HG03575 (cell line): ENCODE results near the gene ANXA8.
"Not testable (repeated sequence)": the region's sequence is repeated elsewhere in the genome, so short reads cannot be mapped to it uniquely, and the experiment has no call there.

Experiments
- ATAC-seq: cut with Tn5 transposase; IDR thresholded peaks from one replicate; pipeline ENCODE4 v1.9.1; 2021; ENCODE audit not compliant: unreplicated experiment, insufficient number of reproducible peaks, low FRiP score; ENCODE audit errors: extremely low read depth

Gene ANXA8

GRCh38 chr10:47467458-47467857 lies 16.5 kb downstream of the ANXA8 start:
- not testable (repeated sequence) for ATAC-seq

GRCh38 chr10:47465216-47465917 lies 18.5 kb downstream of the ANXA8 start:
- ATAC-seq, result not testable (repeated sequence)

DNA sequence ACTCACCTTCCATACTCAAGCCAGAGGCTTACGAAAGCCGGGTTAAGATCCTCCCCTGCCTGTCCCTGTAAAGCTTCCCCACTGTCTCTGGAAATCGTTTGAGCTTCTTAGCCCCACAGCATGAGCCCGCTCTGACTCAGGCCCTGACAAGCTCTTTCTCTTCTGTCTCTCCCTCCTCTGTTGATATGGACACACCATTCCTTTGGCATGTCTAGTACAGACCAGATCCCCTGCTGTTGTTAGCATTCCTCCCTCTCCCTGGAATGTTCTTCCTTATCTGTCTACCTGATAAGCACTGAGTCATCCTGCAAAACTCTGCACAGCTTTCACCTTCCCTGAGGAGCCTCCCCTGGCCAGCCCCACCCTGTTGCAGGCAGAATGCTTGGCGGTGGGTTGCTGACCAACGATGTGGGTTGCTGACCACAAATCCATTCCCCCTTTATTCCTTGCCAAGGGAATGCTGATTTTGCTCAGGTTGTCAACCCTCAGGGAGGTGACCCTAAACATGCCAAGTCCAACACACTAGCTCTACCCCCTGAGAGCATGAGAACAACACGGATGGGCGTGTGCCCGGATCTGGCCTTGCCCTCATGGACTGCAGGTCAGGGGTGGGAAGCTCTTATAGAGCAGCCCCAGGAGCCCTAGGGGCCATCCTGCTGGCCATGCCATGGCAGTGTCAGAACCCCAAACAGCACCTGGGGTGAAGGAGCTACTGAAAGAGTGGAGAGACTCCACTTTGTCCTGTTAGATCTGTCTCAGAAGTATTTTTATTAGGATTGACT lies 21.1 kb downstream of the ANXA8 start:
- ATAC-seq, result not testable (repeated sequence)

GRCh38 chr10:47461261-47461687 lies 22.6 kb downstream of the ANXA8 start:
- not testable (repeated sequence) for ATAC-seq

GRCh38 chr10:47458466-47459154 lies 25.3 kb downstream of the ANXA8 start:
- no peak for ATAC-seq

- no peak for ATAC-seq
These were observed 26.1 kb downstream of the ANXA8 start for GRCh38 chr10:47457826-47458225.

DNA sequence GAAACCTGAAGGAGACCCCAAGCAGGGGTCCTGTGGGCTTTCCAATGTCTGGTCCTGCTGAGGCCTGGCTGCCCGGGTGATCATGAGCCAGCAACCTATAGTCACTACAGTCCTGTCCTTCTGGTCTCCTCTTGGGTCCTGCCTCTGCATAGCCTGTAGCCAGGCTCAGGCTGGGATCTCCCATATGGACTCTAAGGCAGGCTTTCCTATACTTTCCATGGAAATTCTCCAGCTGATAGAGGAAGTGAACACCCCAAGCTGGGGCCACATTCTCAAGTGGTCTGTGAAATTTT lies 26.4 kb downstream of the ANXA8 start:
- ATAC-seq, result no peak

GRCh38 chr10:47456794-47457527 lies 27.0 kb downstream of the ANXA8 start:
- ATAC-seq, result no peak

- ATAC-seq, result no peak
These were observed 27.7 kb downstream of the ANXA8 start for GRCh38 chr10:47456079-47456785.

DNA sequence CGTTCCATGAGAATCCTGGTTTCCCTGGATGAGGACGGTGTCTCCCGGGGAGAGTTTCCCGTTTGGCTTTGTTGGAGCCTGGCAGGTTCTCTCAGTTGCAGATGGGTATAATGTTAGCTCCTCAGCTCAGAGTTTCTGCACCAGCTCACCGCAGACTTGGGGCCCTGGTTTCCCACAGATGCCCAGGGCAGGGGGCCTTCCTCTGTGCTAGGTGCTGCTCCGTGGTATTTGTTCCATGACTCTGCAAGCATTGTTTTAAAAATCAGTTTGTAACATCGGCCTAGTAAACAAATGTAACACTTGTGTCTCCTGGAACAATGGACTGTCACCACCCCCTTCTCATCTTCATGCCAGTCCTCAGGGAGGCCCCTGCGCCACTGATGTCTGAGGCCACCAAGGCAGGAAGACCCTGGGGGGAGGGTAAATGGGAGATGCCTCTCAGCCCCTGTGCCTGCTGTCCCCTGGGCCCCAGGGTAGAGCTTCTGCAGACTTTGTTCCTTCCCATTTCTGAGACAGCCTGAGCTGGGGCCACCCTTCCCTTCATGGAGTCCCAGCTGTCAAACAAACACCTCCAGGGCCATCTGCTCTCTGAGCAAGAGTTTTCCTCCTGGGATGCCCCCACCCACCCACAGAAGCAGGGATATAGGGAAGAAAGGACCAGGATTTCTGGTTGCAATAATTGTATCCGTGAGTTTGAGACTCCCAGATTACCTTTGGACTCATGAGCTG lies 28.4 kb downstream of the ANXA8 start:
- not testable (repeated sequence) for ATAC-seq

DNA sequence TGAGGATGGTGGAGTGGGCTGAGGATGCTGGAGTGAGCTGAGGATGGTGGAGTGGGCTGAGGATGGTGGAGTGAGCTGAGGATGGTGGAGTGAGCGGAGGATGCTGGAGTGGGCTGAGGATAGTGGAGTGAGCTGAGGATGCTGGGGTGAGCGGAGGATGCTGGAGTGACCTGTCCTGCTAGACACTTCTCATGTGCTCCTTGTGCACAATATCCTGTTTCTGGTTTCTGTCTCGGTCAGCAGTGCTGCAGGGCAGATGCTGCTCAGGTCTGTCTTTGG lies 29.2 kb downstream of the ANXA8 start:
- ATAC-seq, result no peak

GRCh38 chr10:47454008-47454779 lies 29.7 kb downstream of the ANXA8 start:
- no peak for ATAC-seq

- ATAC-seq, result no peak
These were observed 30.5 kb downstream of the ANXA8 start for GRCh38 chr10:47453141-47454007.

- no peak for ATAC-seq
These were observed 31.3 kb downstream of the ANXA8 start for GRCh38 chr10:47452495-47453140.

DNA sequence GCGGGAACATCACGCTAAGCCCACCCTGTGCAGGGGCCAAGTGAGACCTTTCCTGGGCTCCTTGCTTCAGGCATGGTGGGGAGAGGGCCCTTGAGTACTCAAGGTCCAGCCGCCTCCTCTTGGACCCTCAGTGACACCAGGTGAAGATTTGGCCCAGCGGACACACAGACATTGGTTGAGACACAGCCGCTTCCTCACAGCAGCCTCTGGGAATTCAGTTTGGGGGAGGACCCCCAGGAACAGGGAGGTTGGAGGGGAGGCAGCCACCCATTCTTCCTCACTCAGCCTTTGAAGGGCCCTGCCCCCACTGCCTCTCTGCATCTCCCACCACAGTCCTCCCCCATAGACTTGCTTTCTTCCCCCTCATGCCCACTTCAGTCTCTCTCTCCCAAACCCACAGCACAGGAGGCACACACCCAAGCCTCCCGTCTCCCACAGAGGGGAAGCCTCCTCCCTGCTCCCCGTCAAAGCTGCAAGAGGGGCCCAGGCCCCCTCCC lies 31.9 kb downstream of the ANXA8 start:
- ATAC-seq, result no peak

DNA sequence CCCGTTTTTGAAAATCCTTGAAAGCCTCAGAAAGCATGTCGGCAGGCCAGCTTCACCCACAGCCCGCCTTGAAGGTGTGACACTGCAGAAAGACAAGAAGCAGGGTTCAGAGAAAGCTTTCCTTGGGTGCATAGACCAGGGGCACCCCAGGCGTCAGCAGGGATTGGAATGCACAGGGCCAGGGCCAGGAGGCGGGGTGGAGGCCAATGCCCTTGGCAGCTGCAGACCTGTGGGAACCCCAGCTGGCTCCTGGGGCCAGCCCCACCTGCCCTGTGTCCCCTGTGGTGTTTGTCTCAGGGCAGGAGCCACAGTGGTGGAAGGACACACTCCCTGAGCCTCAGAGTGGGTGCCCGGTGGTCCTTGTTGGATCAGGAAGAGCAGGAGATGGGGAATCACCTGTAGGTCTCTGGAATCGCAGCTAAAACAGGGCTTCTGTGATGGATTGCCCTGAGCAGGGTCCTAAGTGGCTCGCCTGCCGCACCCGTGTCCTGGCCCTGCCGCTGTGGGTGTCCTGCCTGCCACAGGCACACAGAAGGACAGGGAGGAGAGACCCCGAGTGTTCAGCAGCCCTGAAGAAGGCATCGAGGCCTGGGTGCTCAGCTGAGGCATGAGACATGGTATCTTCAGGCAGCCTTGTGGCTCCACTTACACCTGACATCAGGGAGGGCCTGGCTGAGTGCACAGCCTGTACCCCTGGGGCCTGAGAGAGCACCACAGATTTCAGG lies 32.5 kb downstream of the ANXA8 start:
- no peak for ATAC-seq
